ENCODE measurements around the gene E2F3.

- TF ChIP-seq, protein P1, sequence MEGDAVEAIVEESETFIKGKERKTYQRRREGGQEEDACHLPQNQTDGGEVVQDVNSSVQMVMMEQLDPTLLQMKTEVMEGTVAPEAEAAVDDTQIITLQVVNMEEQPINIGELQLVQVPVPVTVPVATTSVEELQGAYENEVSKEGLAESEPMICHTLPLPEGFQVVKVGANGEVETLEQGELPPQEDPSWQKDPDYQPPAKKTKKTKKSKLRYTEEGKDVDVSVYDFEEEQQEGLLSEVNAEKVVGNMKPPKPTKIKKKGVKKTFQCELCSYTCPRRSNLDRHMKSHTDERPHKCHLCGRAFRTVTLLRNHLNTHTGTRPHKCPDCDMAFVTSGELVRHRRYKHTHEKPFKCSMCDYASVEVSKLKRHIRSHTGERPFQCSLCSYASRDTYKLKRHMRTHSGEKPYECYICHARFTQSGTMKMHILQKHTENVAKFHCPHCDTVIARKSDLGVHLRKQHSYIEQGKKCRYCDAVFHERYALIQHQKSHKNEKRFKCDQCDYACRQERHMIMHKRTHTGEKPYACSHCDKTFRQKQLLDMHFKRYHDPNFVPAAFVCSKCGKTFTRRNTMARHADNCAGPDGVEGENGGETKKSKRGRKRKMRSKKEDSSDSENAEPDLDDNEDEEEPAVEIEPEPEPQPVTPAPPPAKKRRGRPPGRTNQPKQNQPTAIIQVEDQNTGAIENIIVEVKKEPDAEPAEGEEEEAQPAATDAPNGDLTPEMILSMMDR (IDR thresholded peaks at IDR 0.05), result no peak
- no peak for TF ChIP-seq POLR2A (IDR thresholded peaks at IDR 0.05)
Observed at GRCh38 chr6:20474874-20475542, 73.3 kb downstream of the E2F3 start.
